VCaP (cell line): ENCODE data around the gene KRTAP12-4.

Experiments
- H3K27ac ChIP-seq: fragments of 450-650 bp; 2 replicates; pipeline ENCODE4 v1.5.1; 2017
- CTCF ChIP-seq: fragments of 450-650 bp; conservative IDR thresholded peaks from 2 replicates; pipeline ENCODE4 v1.5.1; 2017; ENCODE audit warnings: mild to moderate bottlenecking, moderate library complexity

The KRTAP12-4 gene

GRCh38 chr21:44684483-44684882, 30.0 kb upstream of the KRTAP12-4 start:
- no peak for TF ChIP-seq CTCF
- no peak overlapping the region for H3K27ac ChIP-seq

GRCh38 chr21:44684077-44684476, 29.6 kb upstream of the KRTAP12-4 start:
- TF ChIP-seq CTCF = no peak
- no peak overlapping the region for H3K27ac ChIP-seq

- H3K27ac ChIP-seq = no peak overlapping the region
- TF ChIP-seq CTCF = no peak
Observed at GRCh38 chr21:44682580-44683151, 28.2 kb upstream of the KRTAP12-4 start.

GRCh38 chr21:44681861-44682579, 27.6 kb upstream of the KRTAP12-4 start, which contains the start of gene KRTAP12-1:
TSS of gene KRTAP12-1 (minus strand) at chr21:44682163. CDS start at chr21:44682123, 40 bp downstream.
- TF ChIP-seq CTCF = no peak
- H3K27ac ChIP-seq = no peak within 1 kb of the TSS

- H3K27ac ChIP-seq = no peak overlapping the region
- TF ChIP-seq CTCF = no peak
Observed at GRCh38 chr21:44681152-44681551, 26.7 kb upstream of the KRTAP12-4 start.

- no peak for TF ChIP-seq CTCF
- no peak overlapping the region for H3K27ac ChIP-seq
Observed at GRCh38 chr21:44677881-44678280, 23.4 kb upstream of the KRTAP12-4 start.

GRCh38 chr21:44671911-44672310, 17.5 kb upstream of the KRTAP12-4 start:
- no peak for TF ChIP-seq CTCF
- H3K27ac ChIP-seq = no peak overlapping the region
